ENCODE data around the gene MPO.

The MPO gene

GRCh38 chr17:58306131-58306951, 25.6 kb upstream of the MPO start:
- DNase-seq = no peak

GRCh38 chr17:58305626-58306025, 24.9 kb upstream of the MPO start:
- no peak for DNase-seq

- DNase-seq = no peak
Observed at GRCh38 chr17:58304750-58305486, 24.2 kb upstream of the MPO start.

- DNase-seq = no peak
Observed at GRCh38 chr17:58303971-58304749, 23.4 kb upstream of the MPO start.

- no peak for DNase-seq
Observed at GRCh38 chr17:58302919-58303585, 22.3 kb upstream of the MPO start.

GRCh38 chr17:58302171-58302918, 21.6 kb upstream of the MPO start:
- DNase-seq = no peak

GRCh38 chr17:58301504-58302150, 20.9 kb upstream of the MPO start:
- DNase-seq = no peak

GRCh38 chr17:58300336-58300735, 19.6 kb upstream of the MPO start:
- no peak for DNase-seq

GRCh38 chr17:58294034-58294433, 13.3 kb upstream of the MPO start:
- no peak for DNase-seq

- DNase-seq = no peak
Observed at GRCh38 chr17:58291246-58291645, 10.5 kb upstream of the MPO start.

GRCh38 chr17:58289869-58290268, 9.1 kb upstream of the MPO start:
- no peak for DNase-seq

- DNase-seq = no peak
Observed at GRCh38 chr17:58285422-58285810, 4.7 kb upstream of the MPO start.

- DNase-seq = no peak
Observed at GRCh38 chr17:58284613-58285421, 4.1 kb upstream of the MPO start.

- no peak for DNase-seq
Observed at GRCh38 chr17:58283674-58284612, 3.2 kb upstream of the MPO start.

GRCh38 chr17:58282442-58282841, 1.7 kb upstream of the MPO start:
- no peak for DNase-seq

- no peak for DNase-seq
Observed at GRCh38 chr17:58281511-58282011, 826 bp upstream of the MPO start.

- DNase-seq = no peak
Observed at GRCh38 chr17:58279736-58280479, 827 bp downstream of the MPO start.

- DNase-seq = no peak
Observed at GRCh38 chr17:58279016-58279711, 1.6 kb downstream of the MPO start.
